Activated naive CD4-positive, alpha-beta T cell treated with anti-CD3 and anti-CD28 coated beads, Interleukin-2, amount 50 U/mL, for 72 hours (primary cell): ENCODE data around the gene PTPRO. TPM values are rescaled to one million over a fixed set of nuclear protein-coding genes. Genes with fewer than 3 reads are reported as not detected.

Experiments
- ATAC-seq, 2 donors: fragments of 150-1000 bp; cut with Tn5 transposase; 2 replicates each; pipeline ENCODE4 v1.10.0; 2021; ENCODE audit warnings: mild to moderate bottlenecking in 2 of 2, moderate library complexity in 2 of 2
- DNase-seq, 2 donors: peaks; one replicate each; pipeline ENCODE4 v3.0.0; 2021 to 2022; ENCODE audit warnings: low spot score in 2 of 2
- H3K27ac Mint-ChIP-seq, 2 donors: one replicate each; pipeline ENCODE4 v1.8.0; 2022; ENCODE audit warnings: mild to moderate bottlenecking in 2 of 2, mixed read lengths in 2 of 2
- H3K36me3 Mint-ChIP-seq, 2 donors: one replicate each; pipeline ENCODE4 v1.8.0; 2022; ENCODE audit warnings: mixed read lengths in 2 of 2
- H3K9me3 Mint-ChIP-seq, 2 donors: one replicate each; pipeline ENCODE4 v1.8.0; 2022; ENCODE audit warnings: mixed read lengths in 2 of 2
- total RNA-seq, 2 donors: library from RNA; stranded (reverse); gene quantifications; one replicate each; pipeline ENCODE4 v1.2.3, GENCODE V29; 2022

PTPRO gene
- total RNA-seq, 2 donors from 2014 or later, result 0.77 to 2.4 TPM

DNA sequence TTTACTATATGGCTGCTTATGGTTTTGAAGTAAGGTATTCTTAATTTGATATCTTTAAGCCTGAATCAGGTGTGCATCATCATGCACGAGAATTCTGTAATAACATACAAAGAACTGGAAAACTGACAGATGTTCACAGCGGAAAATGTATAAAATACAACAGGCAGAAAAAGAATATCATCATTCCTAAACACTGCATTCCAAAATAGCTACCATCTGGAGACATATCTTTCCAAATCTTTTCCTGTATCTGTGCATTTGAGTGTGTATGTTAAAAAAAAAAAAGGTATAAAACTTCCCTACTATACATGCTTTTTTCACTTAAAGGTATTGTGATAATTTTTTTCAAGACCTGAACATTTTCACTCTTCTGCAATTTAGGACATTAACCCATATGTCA is 13.7 kb downstream of the PTPRO start:
- H3K27ac Mint-ChIP-seq, result no peak overlapping the region
- DNase-seq (no peak), ATAC-seq (no peak)
- H3K36me3 Mint-ChIP-seq, result no peaks in the 10 kb centered on the region
- H3K9me3 Mint-ChIP-seq, result no peaks in the 10 kb centered on the region

GRCh38 chr12:15336768-15337553 is 14.7 kb downstream of the PTPRO start:
- H3K36me3 Mint-ChIP-seq, result no peaks in the 10 kb centered on the region
- DNase-seq, result no peak
- H3K9me3 Mint-ChIP-seq, result no peaks in the 10 kb centered on the region
- no peak for ATAC-seq
- no peak overlapping the region for H3K27ac Mint-ChIP-seq

- DNase-seq (no peak), ATAC-seq (no peak)
- H3K9me3 Mint-ChIP-seq, result no peaks in the 10 kb centered on the region
- no peaks in the 10 kb centered on the region for H3K36me3 Mint-ChIP-seq
- H3K27ac Mint-ChIP-seq, result no peak overlapping the region
Observed at GRCh38 chr12:15341371-15341770, 19.1 kb downstream of the PTPRO start.

DNA sequence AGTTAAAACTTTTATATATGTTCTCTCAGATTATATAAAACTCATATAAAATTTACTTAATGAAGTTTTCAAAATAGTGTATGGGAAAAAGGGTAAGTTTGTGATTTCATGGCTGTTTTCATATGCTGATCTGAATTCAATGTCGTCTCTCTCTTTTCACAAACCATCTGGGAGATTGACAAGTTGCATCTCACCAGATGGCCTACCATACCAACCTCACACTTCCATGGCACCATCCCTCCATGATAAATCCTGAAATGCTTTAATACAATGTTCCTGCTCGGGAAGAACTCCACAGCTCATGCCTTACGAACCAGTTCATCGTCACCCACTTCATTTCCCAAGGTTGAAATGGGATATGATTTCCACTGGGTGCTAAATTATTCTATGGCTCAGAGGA is 22.3 kb downstream of the PTPRO start:
- ATAC-seq, result no peak
- no peak overlapping the region for H3K27ac Mint-ChIP-seq
- no peaks in the 10 kb centered on the region for H3K9me3 Mint-ChIP-seq
- H3K36me3 Mint-ChIP-seq, result no peaks in the 10 kb centered on the region
- DNase-seq, result no peak

DNA sequence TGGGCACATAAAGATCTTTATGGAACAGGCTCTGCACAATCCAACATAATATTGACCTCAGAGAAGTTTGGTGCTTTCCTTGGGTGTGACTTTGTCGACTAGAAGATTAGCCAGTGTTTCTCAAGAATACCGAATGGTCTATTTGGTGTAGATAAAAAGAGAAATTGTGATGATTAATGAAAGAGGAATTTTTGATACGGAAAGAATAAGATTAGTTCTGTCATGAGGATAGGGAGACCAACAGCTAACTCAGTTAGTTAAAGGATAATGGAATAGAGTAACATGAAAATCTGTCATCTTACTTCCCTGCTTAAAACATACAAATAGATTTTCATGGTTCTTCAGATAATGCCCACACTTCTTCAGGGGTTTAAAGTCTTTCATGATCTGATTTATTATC is 24.2 kb downstream of the PTPRO start:
- ATAC-seq (no peak), DNase-seq (no peak)
- H3K36me3 Mint-ChIP-seq, result no peaks in the 10 kb centered on the region
- H3K9me3 Mint-ChIP-seq, result no peaks in the 10 kb centered on the region
- H3K27ac Mint-ChIP-seq, result no peak overlapping the region

DNA sequence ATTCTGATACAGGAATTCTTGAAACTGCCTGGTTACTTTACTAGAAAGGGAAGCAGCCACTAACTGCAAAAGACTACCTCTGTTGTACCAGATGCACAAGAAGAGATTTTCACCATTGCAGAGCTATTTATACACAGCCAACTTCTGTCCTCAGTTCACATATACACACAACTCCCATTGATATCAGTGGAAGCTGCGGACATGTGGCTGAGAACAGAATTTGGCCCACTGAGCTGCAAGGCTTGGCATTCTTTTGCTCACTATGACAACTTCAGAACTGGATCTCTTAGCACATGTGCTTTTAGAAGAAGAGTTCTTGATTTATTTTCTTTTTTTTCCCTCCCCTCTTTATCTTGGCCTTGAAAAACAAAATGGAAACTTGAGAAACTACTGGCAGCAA is 28.3 kb downstream of the PTPRO start:
- ATAC-seq (no peak), DNase-seq (no peak)
- no peak overlapping the region for H3K27ac Mint-ChIP-seq
- no peaks in the 10 kb centered on the region for H3K36me3 Mint-ChIP-seq
- H3K9me3 Mint-ChIP-seq, result no peaks in the 10 kb centered on the region

GRCh38 chr12:15355766-15356165 is 33.5 kb downstream of the PTPRO start:
- DNase-seq, result no peak
- Mint-ChIP-seq H3K27ac (no peak overlapping the region), H3K36me3 (no peaks in the 10 kb centered on the region), H3K9me3 (no peaks in the 10 kb centered on the region)
- no peak for ATAC-seq

DNA sequence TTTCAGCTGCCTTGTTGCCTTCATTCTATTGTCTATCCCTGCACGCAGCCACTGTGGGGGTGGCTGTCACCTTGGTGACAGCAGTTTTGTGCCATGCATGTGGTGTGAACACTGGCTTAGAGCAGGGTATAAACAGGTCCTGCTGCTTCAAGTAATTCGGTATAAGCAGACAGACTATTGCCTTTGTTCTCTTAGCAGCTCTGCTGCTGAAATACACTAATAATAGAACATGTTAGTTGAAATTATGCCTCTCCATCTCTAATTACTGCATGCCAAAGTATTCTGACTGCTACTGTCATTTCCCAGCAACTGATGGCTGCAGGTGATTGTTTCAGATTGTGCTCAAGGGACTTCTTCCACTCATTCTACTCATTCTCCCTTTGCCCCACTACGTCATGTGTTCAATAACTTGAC is 34.6 kb downstream of the PTPRO start:
- no peak for DNase-seq
- no peak overlapping the region for H3K27ac Mint-ChIP-seq
- no peaks in the 10 kb centered on the region for H3K9me3 Mint-ChIP-seq
- ATAC-seq, result no peak
- no peaks in the 10 kb centered on the region for H3K36me3 Mint-ChIP-seq

- H3K9me3 Mint-ChIP-seq, result no peaks in the 10 kb centered on the region
- no peak for DNase-seq
- no peak overlapping the region for H3K27ac Mint-ChIP-seq
- no peak for ATAC-seq
- H3K36me3 Mint-ChIP-seq, result no peaks in the 10 kb centered on the region
Observed at GRCh38 chr12:15364221-15365160, 42.2 kb downstream of the PTPRO start.

GRCh38 chr12:15368812-15369211 is 46.5 kb downstream of the PTPRO start:
- H3K9me3 Mint-ChIP-seq, result no peaks in the 10 kb centered on the region
- ATAC-seq, result no peak
- H3K36me3 Mint-ChIP-seq, result no peaks in the 10 kb centered on the region
- no peak for DNase-seq
- no peak overlapping the region for H3K27ac Mint-ChIP-seq

DNA sequence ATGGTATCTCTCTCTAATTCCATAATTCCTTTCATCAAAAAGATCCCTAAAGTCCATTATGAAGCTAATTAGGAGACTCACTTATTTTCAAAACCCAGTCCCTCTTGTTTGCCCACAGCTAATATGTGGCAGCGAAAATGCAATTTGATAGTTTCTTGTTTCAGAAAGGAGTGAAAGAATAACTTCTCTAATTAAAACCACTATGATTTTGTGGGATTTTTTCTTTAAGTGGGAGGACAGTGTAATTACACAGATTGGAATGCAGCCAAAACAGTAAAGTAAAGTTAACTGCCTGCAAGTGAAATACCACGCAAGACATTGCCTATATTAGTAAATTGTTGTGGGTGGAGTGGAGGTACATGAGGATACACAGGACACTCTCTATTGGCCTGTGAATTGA is 50.0 kb downstream of the PTPRO start:
- ATAC-seq, result no peak
- peaks cover 5 to 6% of the 10 kb centered on the region in 2 donors for H3K9me3 Mint-ChIP-seq
- no peak for DNase-seq
- H3K36me3 Mint-ChIP-seq, result no peaks in the 10 kb centered on the region
- H3K27ac Mint-ChIP-seq, result no peak overlapping the region

DNA sequence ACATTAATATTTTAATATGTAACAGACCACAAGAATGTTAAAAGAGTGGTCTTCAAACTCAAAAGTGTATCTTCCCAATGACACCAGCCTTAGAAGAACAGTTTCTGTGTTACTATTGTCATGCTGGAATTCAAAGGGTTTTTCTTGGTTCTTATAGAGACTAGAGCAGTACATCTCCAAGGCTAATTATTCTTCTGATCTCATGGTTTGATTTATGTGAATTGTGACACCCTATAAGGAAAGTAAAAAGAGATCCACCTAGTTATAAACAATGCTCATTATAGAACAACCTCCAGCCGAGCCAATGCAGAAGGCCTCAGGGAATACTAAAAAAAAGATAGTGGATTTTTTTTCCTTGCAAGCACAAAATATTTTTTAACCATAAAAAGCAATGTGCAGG is 65.5 kb downstream of the PTPRO start:
- no peaks in the 10 kb centered on the region for H3K36me3 Mint-ChIP-seq
- H3K9me3 Mint-ChIP-seq, result no peaks in the 10 kb centered on the region
- ATAC-seq, result no peak
- H3K27ac Mint-ChIP-seq, result no peak overlapping the region
- DNase-seq, result no peak

GRCh38 chr12:15389561-15389960 is 67.3 kb downstream of the PTPRO start:
- ATAC-seq, result no peak
- Mint-ChIP-seq H3K36me3 (no peaks in the 10 kb centered on the region), H3K9me3 (no peaks in the 10 kb centered on the region), H3K27ac (no peak overlapping the region)
- no peak for DNase-seq

DNA sequence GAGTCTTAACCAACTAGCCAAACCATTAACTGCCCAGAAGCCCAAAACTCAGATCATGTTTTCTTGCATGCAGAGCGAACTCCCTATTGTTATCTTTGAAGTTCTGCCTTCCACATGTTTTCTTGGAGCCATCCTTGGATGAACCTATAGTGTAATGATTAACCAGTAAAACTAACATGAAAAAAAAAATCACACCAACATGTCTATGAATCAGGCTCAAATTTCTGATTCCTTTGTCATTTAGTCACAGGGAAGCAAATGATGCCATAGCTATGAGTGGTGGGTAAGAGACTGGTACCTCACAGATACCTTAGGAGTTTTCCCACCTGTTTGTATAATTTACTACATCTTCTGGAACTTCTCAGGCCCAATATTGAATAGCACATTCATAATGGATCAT is 70.7 kb downstream of the PTPRO start:
- no peak for ATAC-seq
- no peak for DNase-seq
- no peaks in the 10 kb centered on the region for H3K9me3 Mint-ChIP-seq
- H3K36me3 Mint-ChIP-seq, result no peaks in the 10 kb centered on the region
- no peak overlapping the region for H3K27ac Mint-ChIP-seq

DNA sequence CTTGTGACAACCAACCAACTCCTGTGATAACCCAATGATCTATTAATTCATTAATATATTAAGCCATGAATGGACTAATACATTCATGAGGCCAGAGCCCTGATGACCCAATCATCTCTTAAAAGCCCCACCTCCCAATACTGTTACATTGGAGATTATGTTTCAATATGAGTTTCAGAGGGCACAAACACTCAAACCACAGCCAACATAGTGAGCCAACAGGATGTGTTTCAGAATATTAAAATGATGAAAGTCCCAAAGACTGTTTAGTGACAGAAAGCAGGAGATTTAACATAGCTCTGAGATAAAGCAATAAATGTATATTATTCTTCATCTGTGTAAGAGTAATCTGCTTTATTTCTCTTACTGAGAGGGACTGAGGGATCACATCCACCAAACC is 71.7 kb downstream of the PTPRO start:
- DNase-seq, result no peak
- ATAC-seq, result peak in 1 of 2 donors; percentile 66
- Mint-ChIP-seq H3K9me3 (no peaks in the 10 kb centered on the region), H3K36me3 (no peaks in the 10 kb centered on the region), H3K27ac (no peak overlapping the region)

- Mint-ChIP-seq H3K36me3 (no peaks in the 10 kb centered on the region), H3K27ac (peak overlapping the region in 1 of 2 donors; percentile 86), H3K9me3 (peaks cover 0 to 3% of the 10 kb centered on the region in 2 donors)
- DNase-seq, result no peak
- ATAC-seq, result peak in 1 of 2 donors; percentile 83
Observed at GRCh38 chr12:15404485-15404884, 82.2 kb downstream of the PTPRO start.

DNA sequence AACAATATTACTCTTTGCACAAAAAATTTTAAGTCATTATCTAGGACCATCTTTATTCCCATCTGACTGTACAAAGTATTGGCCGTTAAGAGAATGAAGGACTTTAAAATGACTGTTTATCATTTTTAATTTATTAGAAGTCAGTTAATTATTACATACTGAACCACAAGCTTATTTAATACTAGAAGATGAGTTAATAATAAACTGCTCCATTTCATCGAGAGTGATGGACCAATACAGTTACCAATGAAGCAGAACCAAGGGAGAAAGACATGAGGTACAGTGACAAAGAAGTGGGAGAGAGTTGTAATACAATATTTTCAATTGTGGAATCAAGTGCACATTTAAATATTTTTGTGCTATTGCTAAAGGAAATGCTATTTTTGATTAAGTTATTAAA is 83.3 kb downstream of the PTPRO start:
- Mint-ChIP-seq H3K27ac (no peak overlapping the region), H3K36me3 (no peaks in the 10 kb centered on the region), H3K9me3 (peaks cover 0 to 3% of the 10 kb centered on the region in 2 donors)
- DNase-seq (no peak), ATAC-seq (no peak)
